Testis (tissue), 2 donors: ENCODE measurements around the gene PPP1CB.

ENCODE experiments used
- POLR2A ChIP-seq: fragments of 450-650 bp; IDR thresholded peaks from one replicate; pipeline ENCODE4 v1.6.1; 2017; ENCODE audit warnings: antibody characterized with exemption, mild to moderate bottlenecking, moderate library complexity
- TF ChIP-seq, protein P1 (sequence below), 3 experiments: fragments of 450-650 bp in 2 of 3; fragments of 200-600 bp in 1 of 3; sonication (generic) in 1 of 3; IDR thresholded peaks; one replicate each; pipeline ENCODE4 v1.5.1; 2016 to 2019; ENCODE audit warnings: antibody characterized with exemption in 3 of 3, mild to moderate bottlenecking in 2 of 3, moderate library complexity in 1 of 3

DNA sequence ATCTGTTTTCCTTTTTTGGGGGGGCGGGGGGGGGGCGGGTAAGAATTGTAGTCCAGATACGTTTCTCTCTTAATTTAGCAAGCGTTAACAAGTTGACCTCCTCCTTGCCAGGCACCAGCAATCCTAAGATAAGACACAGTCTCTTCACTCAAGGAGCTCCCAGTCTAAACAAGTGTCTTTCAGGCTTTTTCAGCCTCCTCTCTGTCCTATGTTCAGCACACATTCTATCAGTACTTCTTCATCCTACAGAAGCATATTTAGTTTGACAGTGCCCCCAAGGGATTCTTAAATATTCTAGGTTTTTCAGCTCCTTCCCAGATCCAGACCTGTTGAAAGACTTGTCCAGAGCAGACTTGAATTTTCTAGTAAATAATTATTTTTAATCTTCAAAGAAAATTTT, 2.7 kb downstream of the PPP1CB start:
- TF ChIP-seq, protein P1, sequence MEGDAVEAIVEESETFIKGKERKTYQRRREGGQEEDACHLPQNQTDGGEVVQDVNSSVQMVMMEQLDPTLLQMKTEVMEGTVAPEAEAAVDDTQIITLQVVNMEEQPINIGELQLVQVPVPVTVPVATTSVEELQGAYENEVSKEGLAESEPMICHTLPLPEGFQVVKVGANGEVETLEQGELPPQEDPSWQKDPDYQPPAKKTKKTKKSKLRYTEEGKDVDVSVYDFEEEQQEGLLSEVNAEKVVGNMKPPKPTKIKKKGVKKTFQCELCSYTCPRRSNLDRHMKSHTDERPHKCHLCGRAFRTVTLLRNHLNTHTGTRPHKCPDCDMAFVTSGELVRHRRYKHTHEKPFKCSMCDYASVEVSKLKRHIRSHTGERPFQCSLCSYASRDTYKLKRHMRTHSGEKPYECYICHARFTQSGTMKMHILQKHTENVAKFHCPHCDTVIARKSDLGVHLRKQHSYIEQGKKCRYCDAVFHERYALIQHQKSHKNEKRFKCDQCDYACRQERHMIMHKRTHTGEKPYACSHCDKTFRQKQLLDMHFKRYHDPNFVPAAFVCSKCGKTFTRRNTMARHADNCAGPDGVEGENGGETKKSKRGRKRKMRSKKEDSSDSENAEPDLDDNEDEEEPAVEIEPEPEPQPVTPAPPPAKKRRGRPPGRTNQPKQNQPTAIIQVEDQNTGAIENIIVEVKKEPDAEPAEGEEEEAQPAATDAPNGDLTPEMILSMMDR (IDR thresholded peaks at IDR 0.05): no peak
- no peak for TF ChIP-seq POLR2A
